Muscle of back (tissue), 13 donors: ENCODE data around the gene NAGA. TPM values are rescaled to one million over a fixed set of nuclear protein-coding genes. Genes with fewer than 3 reads are reported as not detected.
"Not testable (repeated sequence)": the region's sequence is repeated elsewhere in the genome, so short reads cannot be mapped to it uniquely, and the experiment has no call there.

Experiments used
- DNase-seq, 3 donors: peaks; one replicate each; pipeline versions ENCODE4 v3.0.0 to v3.0.0-alpha.2; 2013
- long read RNA-seq, 9 donors: transcript quantifications; one replicate each; lab custom pipeline, GENCODE V29; 2026
- polyA plus RNA-seq, 10 donors: library from polyadenylated mRNA; unstranded; fragments of 120-200 nt; gene quantifications; one replicate each; pipeline ENCODE4 v1.2.1, GENCODE V29; 2013; ENCODE audit not compliant: insufficient read length in 10 of 10

Gene NAGA
- polyA plus RNA-seq = 10 to 100 TPM; 16.9 to 28.0 (median 20.9) TPM
- long read RNA-seq, donor 1, transcript NAGA-201 (9 exons, 3,694 nt) = major isoform, 6 of 8 reads
- long read RNA-seq, donor 1, partial matches to known transcripts = 0 of 8 reads
- long read RNA-seq, donor 1, other reads (novel, unspliced or antisense) = 0 of 8 reads
- long read RNA-seq, donor 2, partial matches to known transcripts = 0 of 4 reads
- long read RNA-seq, donor 2, other reads (novel, unspliced or antisense) = 0 of 4 reads
- long read RNA-seq, donor 3 = 0 reads
- long read RNA-seq, donor 4, partial matches to known transcripts = 6 of 8 reads
- long read RNA-seq, donor 4, other reads (novel, unspliced or antisense) = 0 of 8 reads
- long read RNA-seq, donor 5, transcript NAGA-201 (9 exons, 3,694 nt) = major isoform, 6 of 609 reads
- long read RNA-seq, donor 5, partial matches to known transcripts = 567 of 609 reads
- long read RNA-seq, donor 5, other reads (novel, unspliced or antisense) = 32 of 609 reads
- long read RNA-seq, donor 6, partial matches to known transcripts = 0 of 9 reads
- long read RNA-seq, donor 6, other reads (novel, unspliced or antisense) = 0 of 9 reads
- long read RNA-seq, donor 7, partial matches to known transcripts = 14 of 299 reads
- long read RNA-seq, donor 7, other reads (novel, unspliced or antisense) = 282 of 299 reads
- long read RNA-seq, donor 8, partial matches to known transcripts = 0 of 4 reads
- long read RNA-seq, donor 8, other reads (novel, unspliced or antisense) = 0 of 4 reads
- long read RNA-seq, donor 9, partial matches to known transcripts = 0 of 1 reads
- long read RNA-seq, donor 9, other reads (novel, unspliced or antisense) = 0 of 1 reads

DNA sequence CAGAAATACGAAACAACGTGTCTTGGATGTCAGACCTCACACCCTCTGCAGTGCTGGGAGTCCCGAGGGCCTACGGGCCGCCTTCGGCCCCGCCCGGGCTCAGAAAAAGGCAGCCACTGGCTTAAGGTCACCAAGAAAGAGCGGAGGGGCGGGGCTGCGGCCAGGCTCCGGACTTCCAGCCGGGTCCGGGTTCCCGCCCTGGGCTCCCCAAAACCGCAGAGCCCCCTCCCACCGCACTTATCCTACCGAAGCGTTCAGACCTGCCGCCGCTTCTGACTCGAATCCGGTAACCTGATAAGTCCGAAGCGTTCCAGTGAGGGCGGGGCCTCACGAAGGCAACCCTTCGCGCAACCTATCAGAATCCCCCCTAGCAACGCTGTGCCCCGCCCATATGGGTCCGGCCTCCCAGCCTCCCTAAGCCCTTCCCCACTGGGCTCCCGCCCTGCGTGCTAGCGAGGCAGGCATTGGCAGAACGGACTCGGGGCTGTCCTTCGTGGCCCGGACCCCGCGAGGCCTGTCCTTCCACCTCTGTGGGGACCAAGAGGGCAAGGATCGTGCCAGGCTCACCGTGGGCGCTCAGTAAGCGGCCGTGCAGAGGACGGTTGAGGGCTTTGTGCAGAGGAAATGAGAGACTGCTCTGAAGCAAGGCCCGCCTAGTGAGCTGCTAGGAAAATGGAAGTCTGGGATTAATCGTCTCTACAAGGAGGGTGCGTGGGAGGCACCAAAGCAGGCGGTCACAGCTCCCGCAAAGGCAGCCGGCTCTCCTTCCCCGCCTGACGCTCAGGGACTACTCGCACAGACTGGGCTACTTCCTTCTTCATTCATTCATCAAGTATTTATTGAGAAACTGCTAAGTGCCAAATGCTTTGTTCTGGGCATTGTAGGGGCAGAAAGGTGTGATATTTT lies at the start of gene NAGA:
Gene NAGA, minus strand, starts transcription at position 296 of the 906 bp plus-strand sequence. CDS start 515 bp downstream, outside the sequence.
- peak; percentile 95 to 99 (median 96) for DNase-seq

DNA sequence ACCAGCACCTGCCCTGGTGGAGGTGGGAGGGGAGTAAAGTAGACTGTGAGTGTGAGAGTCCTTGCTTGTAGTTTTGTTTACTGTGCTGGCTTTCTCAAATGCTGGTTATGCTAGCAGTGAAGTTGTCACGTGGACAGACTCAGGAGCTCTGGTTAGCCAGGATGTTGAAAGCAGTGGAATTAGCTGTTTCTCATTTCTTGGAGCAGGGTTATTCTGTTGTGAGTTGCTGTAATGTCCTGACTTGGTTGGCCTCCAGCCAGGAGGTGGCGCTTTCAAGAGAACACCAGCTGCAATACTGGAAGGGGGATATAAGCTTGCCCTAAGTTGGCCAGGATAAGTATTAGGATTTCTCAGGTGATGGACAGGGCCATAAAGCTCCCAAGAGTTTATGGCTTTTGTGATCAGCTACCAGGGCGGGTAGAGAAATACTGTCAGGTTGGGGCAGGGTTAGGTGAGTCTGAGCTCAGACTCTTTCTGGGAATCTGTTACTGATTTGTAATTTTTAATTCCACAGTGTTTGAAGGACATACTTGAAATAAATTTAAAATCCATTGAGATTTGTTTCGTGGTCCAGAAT lies 46.3 kb upstream of the NAGA start:
- no peak for DNase-seq

DNA sequence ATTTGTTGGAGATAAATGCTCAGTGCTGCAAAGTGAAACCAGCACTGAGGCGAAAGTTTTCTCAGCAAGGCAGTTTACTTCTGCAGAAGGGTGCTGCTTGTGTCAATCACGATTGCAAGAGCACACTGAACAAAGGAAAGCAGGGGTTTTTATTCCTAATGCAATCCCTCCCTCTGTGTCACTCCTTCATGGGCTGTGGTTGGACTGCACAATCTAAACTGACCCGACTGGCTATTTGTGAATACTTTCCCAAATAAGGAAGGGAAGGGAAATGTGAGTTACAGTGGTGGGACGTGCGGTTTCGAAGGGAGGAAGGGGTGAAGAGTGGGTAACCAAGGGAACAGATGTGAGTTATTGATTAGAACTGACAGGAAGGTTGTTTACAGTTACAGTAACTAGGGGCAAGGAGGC lies 44.8 kb upstream of the NAGA start:
- not testable (repeated sequence) for DNase-seq

DNA sequence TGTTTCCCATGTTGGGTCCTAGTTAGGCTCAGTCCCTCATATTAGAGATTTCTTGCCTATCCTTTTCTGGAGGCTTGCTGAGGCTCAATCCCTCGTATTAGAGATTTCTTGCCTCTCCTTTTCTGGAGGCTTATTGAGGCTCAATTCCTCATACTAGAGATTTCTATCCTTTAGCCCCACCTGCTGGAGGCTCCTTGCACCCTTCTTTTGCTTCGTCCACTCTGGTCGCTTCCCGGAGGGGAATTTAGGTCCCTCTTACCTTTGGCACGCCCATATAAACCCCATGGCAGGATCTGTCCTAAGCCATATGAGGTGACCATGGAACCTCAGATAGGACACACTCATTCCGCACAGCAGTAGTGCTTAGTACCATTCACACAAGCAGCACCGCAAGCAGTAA lies 44.1 kb upstream of the NAGA start:
- DNase-seq = no peak

DNA sequence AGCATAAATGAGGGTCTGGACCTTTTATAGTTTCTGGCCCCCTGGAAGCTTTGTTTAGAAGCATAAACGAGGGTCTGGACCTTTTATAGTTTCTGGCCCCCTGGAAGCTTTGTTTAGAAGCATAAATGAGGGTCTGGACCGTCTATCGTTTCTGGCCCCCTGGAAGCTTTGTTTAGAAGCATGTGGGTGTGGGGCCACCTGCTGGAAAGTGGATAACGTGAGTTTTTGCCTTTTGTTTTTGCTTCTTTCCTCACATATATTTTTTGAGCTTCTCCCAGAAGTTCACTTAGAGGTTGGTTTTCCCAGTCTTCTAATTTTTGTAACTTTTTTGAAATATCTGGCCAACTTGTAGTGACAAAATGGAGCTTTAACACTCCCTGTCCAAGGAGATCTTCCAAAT lies 42.2 kb upstream of the NAGA start:
- not testable (repeated sequence) for DNase-seq

DNA sequence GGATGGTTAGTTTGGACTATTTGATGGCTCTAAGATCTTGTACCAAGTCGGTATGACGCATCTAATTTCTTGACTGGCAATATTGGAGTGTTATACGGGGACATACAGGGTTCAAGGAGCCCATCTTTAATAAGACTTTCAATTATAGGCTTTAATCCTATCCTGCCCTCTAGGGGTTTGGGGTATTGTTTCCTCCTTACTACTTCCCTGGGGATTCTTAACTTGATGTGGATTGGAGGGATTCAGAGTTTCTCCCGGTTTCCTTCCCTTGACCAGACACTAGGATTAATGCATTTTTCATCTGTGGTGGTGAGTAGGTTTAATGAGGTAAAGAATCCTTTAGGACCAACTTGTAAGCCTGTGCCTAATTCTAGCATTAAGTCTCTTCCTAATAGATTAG lies 41.2 kb upstream of the NAGA start:
- no peak for DNase-seq

DNA sequence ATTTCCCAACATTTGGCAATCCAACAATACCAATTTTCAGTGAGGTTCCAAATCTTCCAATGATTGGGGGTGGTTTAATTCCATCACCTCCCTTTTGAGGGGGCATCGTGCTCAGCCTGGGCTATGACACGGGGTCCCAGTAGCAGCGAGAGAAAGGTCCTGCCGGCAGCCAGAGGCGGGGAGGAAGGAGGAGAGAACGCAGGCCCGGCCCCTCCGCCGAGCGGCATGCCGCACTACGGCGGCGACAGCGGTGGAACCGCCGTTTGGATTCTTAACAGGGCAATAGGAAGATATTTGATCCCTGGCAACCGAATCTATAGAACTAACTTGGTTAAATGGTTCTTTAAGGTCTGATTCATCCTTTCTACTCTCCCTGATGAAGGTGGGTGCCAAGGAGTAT lies 38.2 kb upstream of the NAGA start:
- DNase-seq = no peak

DNA sequence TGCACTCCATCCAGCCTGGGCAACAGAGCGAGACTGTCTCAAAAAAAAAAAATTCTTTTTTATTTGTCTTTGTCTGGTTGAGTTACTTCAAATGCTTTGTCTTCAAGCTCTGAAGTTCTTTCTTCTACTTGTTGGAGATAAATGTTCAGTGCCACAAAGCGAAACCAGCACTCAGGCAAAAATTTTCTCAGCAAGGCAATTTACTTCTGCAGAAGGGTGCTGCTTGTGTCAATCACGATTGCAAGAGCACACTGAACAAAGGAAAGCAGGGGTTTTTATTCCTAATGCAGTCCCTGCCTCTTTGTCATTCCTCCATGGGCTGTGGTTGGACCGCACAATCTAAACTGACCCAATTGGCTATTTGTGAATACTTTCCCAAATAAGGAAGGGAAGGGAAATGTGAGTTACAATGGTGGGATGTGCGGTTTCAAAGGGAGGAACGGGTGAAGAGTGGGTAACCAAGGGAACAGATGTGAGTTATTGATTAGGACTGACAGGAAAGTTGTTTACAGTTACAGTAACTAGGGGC lies 33.8 kb upstream of the NAGA start:
- DNase-seq = not testable (repeated sequence)

DNA sequence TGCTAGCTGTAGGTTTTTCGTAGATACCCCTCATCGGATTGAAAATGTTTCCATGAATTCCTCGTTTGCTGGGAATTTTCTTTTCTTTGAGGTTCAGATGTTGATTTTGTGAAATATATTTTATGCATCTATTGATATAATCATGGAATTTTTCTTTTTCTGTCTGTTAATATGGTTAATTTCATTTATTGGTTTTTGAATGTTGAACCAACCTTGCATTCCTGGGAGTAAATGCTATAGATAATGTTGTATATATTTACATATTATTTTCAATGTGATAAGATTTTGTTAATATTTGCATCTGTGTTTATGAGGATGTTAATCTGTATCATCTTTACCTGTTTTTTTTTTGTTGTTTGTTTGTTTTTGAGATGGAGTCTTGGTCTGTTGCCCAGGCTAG lies 30.6 kb upstream of the NAGA start:
- DNase-seq = no peak

DNA sequence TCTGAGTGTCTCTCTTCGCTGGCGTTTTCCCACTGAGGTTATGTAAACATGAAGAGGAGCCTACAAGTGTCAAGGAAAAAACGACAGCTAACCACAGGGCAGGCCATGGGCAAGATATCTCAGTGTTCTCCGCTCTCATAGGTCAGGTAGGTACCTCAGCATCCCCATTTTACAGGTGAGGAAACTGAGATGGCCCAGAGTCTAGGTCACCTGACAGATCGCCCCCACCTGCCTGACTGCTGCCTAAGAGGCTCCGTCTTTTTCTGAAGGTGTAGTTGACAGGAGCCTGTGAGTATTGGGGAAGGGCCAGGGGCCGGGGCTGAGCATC lies 20.8 kb upstream of the NAGA start:
- no peak for DNase-seq

DNA sequence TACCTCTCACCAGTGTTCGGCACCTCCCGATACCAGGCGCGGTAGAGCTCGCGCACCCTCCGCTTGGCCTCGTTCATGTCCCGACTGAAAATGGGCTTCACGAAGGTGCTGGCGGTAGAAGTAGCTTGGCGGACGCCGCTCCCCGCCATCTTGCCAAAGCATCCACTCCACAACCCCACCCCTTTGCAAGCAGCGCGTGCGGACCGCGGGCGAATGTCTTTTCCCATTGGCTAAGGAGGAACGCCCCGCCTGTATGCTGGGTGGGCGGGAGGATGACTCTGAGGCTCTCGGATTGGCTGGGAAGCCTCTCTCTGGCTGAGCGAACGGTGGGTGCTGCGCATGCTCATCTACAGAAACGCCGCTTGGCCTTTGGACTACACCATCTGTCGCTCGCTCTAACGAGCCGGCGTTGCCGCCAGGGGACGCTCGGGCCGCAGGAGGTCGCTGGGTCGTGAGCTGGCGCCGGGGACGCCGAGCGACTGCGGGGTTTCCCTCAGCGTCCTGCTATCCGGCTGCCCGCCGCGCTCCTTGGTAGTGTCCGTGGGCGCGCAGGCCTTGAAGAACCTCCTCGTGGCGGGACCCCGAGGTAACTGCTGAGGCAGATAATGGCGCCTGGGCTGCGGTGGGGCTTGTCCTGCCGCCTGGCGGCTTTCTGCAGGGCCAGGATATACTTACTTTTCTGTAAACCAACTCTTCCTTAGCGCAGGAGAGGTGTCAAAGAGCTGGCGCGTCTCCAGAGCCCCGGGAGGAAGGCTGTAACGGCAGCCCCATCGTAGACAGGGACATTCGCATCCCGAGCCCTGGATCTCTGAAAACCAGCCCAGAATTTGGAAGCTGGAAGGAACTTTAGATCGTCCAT lies 20.2 kb upstream of the NAGA start, which contains the start of gene NDUFA6:
Gene NDUFA6, minus strand, starts transcription at position 177 of the 859 bp plus-strand sequence. Its CDS starts 28 bp downstream, at position 149.
- DNase-seq = peak; percentile 98 to 99 (median 99)

DNA sequence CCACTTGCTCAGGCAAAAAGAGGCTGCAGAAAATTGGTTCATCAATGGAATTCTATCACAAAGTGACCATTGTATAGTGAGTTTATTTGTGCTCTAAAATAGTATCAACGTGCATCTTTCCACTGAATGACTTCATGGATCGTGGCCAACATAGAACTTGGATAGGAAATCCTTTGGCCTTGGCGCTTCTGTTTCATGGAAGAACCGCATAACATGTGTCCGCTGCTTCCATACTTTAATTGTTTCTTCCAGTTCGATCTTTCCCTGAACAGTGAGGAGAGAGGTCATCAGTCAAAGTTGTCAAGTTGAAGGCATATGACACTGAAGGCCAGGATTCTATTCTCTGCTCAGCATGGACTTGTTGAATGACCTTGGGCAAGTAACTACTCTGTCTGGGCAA lies 15.4 kb upstream of the NAGA start:
- no peak for DNase-seq

DNA sequence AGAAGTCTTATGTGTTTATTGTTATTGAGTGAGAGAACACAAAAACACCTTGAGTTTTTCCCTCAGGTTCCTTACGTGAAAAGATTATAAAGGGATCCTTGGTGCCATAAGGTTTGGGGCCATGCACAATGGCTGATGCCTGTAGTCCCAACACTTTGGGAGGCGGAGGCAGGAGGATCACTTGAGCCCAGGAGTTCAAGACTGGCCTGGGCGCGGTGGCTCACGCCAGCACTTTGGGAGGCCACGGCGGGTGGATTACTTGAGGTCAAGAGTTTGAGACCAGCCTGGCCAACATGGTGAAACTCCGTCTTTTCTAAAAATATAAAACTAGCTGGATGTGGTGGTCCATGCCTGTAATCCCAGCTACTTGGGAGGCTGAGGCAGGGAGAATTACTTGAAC lies 14.3 kb upstream of the NAGA start:
- DNase-seq = no peak

DNA sequence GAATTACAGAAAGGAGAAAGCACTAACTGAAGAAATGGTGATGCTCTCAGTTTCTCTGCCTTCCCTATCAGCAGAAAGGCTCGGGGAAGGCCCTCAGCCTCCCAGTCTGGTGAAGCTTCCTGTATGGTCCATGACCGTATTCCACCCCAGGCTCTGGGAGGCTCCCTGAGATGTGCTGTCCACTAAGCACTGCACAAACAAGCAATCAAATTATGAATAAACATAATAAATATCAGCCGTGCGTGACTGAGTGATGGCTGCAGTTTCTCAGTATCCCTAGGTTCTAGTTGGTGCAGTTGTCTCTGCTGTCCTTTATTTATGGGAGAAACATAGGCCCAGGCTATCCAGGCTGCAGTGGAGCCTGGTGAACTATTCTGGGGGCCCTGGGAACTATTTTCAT lies 12.5 kb upstream of the NAGA start:
- DNase-seq = no peak

DNA sequence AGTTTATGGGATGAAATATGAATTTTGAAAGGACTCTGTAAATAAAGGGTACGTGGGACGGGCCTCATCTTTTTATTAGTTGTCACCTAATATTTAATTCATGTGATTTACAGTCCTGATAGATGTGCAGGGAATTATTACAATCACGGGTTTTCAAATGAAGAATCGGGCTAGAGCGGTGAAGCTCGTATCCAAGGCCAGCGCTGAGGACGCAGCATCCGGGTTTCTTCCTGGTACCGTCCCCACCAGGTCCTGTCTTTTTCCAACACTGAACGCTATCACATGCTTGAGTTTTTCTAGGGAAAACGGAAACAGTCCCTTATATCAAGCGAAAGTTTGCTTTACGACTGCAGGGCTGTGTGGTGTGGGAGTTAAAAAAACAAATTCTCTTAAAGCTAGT lies 9.7 kb upstream of the NAGA start:
- peak in 1 of 3 donors; percentile 47 for DNase-seq

DNA sequence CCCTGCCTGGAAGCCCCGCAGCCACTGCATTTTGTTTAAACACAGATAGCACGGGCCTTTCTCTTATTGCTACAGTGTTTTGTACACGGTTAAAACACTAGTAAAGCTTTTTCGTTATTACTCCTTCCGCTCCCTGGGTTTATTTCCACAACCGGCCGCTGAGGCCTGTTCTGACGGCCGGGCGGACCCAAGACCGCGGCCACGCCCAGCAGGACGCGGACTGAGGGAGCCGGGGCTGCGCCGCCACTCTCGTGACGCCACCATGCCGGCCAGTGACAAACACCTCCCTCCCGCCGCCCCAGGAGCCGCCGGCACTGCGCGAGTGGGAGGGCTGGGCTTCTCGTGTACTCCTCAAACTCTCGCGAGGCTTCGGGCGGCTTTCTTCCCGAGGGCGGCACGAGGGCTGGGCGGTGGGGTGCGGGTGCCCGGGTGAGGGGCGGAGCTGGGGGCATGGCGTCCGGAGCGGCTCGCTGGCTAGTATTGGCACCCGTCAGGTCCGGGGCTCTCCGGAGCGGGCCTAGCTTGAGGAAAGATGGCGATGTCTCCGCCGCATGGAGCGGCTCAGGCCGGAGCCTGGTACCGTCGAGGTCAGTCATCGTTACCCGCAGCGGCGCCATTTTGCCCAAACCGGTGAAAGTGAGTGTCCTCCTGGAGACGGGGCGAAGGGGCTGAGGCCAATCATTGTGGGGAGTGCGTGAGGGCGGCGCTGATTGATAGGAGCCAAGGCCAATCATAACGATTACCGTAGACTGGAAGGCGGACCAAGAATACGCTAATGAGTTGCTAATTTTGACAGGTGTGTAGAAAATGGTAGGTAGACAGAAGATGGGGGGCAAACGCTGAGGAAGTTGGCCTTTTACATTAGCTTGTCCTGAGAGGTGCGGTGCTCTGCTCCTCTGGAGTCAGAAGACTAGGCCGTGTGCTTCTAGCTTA lies 9.0 kb upstream of the NAGA start, which contains the start of gene SMDT1:
Gene SMDT1, plus strand, starts transcription at position 382 of the 933 bp plus-strand sequence. Its CDS starts 69 bp downstream, at position 451.
- DNase-seq = peak; percentile 98 to 100 (median 98)

DNA sequence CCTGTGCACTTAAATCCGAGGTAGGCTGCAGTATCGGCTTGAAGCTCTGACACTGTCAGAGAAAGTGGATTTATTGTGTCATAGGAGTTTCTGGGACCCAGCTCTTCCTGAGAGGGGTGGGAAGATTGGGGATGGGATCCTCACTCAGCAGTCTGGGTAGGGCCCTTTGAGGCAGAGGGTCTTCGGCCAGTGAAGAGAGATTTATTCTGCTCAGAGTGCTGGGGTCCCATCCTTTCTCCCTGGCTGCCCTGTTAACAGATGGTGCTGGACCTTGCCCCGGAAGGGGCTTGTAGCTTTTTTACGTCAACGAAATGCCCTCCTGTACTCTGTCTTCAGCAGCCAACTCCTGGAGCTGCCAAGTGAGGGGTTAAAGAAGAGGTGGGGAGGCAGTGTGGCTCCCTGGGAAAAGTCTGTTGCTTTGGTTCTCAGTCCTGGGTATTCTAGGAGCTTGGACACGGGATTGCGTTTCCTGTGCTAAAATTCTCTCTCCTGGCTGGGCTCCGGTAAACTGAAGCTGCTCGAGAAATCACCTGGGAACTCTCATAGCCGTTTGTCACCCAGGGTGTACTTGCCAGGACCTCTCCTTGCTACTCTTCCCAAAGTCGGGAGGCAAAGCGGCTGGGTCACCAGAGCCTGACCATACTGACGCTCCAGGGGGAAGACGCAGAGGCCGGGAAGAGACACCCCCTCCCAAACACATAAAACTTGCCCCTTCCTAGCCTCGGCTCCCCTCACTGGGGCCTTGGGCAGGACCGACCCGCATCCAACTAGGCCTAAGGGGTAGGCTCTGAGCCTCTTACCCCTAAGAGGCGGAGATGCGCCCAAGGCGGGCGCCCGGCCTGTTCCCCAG lies 8.1 kb upstream of the NAGA start:
- DNase-seq = peak in 1 of 3 donors; percentile 66
